Right lobe of liver (tissue), 6 donors: ENCODE data around the gene VAV2. TPM values are rescaled to one million over a fixed set of nuclear protein-coding genes. Genes with fewer than 3 reads are reported as not detected.

Experiments used
- ATAC-seq, 4 donors: fragments of 200-7000 bp; cut with Tn5 transposase; one replicate each; pipeline ENCODE4 v1.9.1; 2020; ENCODE audit warnings: mild to moderate bottlenecking in 4 of 4, moderate library complexity in 4 of 4
- DNase-seq, 3 donors: peaks; one replicate each; pipeline ENCODE4 v3.0.0-alpha.2; 2020
- H3K27ac ChIP-seq, 3 donors: fragments of 200-600 bp; one replicate each; pipeline ENCODE4 v1.8.0; 2022
- H3K27me3 ChIP-seq, 2 donors: fragments of 200-600 bp; one replicate each; pipeline ENCODE4 v1.8.0; 2022
- H3K36me3 ChIP-seq, 4 donors: fragments of 200-600 bp; sonication (generic) in 1 of 4; one replicate each; pipeline versions ENCODE4 v1.5.1 to v1.8.0; 2017 to 2022; ENCODE audit warnings: control low read depth in 1 of 4
- H3K4me1 ChIP-seq, 4 donors: fragments of 200-600 bp; sonication (generic) in 1 of 4; one replicate each; pipeline versions ENCODE4 v1.5.1 to v1.8.0; 2017 to 2022; ENCODE audit warnings: control low read depth in 1 of 4
- H3K4me3 ChIP-seq, 3 donors: fragments of 200-600 bp; one replicate each; pipeline ENCODE4 v1.8.0; 2022
- H3K9me3 ChIP-seq, 4 donors: fragments of 200-600 bp; sonication (generic) in 1 of 4; one replicate each; pipeline versions ENCODE4 v1.5.1 to v1.8.0; 2017 to 2022; ENCODE audit warnings: control low read depth in 1 of 4
- CTCF ChIP-seq, 4 donors: fragments of 200-600 bp in 3 of 4; fragments of 450-650 bp in 1 of 4; IDR thresholded peaks; one replicate each; pipeline versions ENCODE4 v1.5.1 to v1.8.0; 2016 to 2022; ENCODE audit warnings: antibody characterized with exemption in 4 of 4, mild to moderate bottlenecking in 2 of 4
- POLR2A ChIP-seq: fragments of 450-650 bp; IDR thresholded peaks from one replicate; pipeline ENCODE4 v1.6.1; 2017; ENCODE audit warnings: antibody characterized with exemption, mild to moderate bottlenecking
- whole genome bisulfite sequencing: methylation state at CpG from one replicate; pipeline ENCODE4 v1.1.6; 2018; ENCODE audit warnings: low coverage, low lambda C conversion rate; ENCODE audit not compliant: insufficient coverage; ENCODE audit errors: missing lambda C conversion rate; 5-methylcytosine and 5-hydroxymethylcytosine counted together
- intact Hi-C, 2 donors: fragments of 100-400 bp; cut with DNase I; formaldehyde crosslinking; loops; one replicate each; pipeline versions ENCODE4 v1.11.2 to v1.14.1; 2022
- total RNA-seq, 6 experiments: library from RNA; depleted of rRNA in 2 of 6; stranded (reverse); fragments of >200 nt in 2 of 6; fragmentation: NEBNext Ultra II Directional in 3 of 6; extraction: Animal tissue kit (Norgen Biotek cat#: 25700) in 3 of 6; gene quantifications; one replicate each; pipeline versions ENCODE4 v1.1.0 to v1.2.4, GENCODE V29; 2016 to 2023
- donor health status: DM: no; HTN: yes; CAD: no.
- donor health status: DM: no; HTN: no; CAD: no.
- donor health status: DM: no; HTN: no; CAD: no.
- donor health status: DM: no; HTN: yes; CAD: no.
- donor health status: DM: no; HTN: yes; CAD: no.

Gene VAV2
- total RNA-seq, 6 experiments from 2014 or later: 30.1 to 44.3 (median 34.9) TPM

DNA sequence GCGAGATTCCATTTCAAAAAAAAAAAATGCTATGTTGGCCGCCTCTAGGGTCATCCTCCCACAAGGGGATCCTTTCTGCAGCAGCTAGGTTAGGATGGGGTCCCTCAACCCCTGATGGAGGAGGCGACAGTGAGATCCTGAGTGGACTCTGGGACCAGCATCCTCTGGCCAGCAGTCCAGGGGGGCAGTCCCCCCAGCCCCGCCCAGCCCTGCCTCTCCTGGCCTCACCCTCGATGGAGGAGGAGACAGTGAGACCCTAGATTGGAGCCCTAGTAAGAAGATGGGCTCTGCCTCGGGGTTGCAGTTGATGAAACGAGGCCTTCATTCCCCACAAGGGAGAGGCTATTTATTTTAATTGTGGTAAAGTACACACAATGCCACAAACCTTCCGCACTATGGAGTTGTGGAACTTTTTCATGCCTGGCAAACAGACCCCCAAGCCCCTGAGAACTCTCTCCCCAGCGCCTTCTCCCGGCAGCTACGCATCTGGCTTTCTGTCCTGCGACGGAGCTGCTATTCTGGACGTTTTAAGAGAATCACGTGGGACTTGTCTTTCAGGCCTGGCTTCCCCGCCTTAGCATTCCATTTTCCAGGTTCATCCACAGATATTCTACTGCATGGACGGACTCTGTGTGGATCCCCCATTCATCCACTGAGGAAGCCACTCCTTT is 15.8 kb downstream of the VAV2 start:
- Histone ChIP-seq H3K27me3 (no peaks in the 10 kb centered on the region), H3K36me3 (no peaks in the 10 kb centered on the region), H3K4me1 (peaks cover 0 to 84% (median 42%) of the 10 kb centered on the region in 4 donors), H3K27ac (no peak overlapping the region), H3K9me3 (no peaks in the 10 kb centered on the region), H3K4me3 (no peak overlapping the region)
- ATAC-seq (no peak), DNase-seq (peak; percentile 4 to 30 (median 20))
- intact Hi-C loops: loop anchor here in 1 of 2 donors (10.0 kb wide), 1 partner anchor 92 kb away; no protein-coding TSS in a partner anchor
- TF ChIP-seq CTCF (IDR thresholded peaks at IDR 0.05): no peak
- TF ChIP-seq POLR2A: no peak
- WGBS: 94% methylated on average over 12 of the region's 17 CpGs

DNA sequence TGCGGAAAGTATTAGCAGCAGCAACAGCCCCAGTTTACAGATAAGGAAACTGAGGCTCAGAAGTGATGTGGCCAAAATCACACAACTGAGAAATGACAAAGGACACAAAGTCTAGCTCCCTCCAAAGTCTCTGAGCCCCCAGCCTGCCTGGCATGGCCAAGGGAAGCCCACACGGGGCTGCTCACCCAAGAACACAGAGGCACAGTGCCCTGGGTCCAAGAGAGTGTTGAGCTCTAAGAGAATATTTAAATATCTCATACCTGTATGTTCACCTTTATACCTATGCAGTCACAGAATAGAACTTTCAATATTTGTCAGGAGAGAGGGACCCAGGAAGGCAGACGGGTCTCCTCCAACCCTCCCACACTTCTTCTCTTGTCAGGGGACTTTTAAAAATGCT is 16.6 kb downstream of the VAV2 start:
- DNase-seq (peak in 2 of 3 donors; percentile 10 to 18), ATAC-seq (no peak)
- 74% methylated on average over 3 of the region's 3 CpGs for WGBS
- no peak overlapping the region for H3K4me3 ChIP-seq
- H3K36me3 ChIP-seq: no peaks in the 10 kb centered on the region
- H3K27me3 ChIP-seq: no peaks in the 10 kb centered on the region
- TF ChIP-seq CTCF (IDR thresholded peaks at IDR 0.05) (no peak), POLR2A (no peak)
- H3K27ac ChIP-seq: peak overlapping the region in 1 of 3 donors; percentile 84
- no peaks in the 10 kb centered on the region for H3K9me3 ChIP-seq
- peaks cover 0 to 79% (median 39%) of the 10 kb centered on the region in 4 donors for H3K4me1 ChIP-seq
- intact Hi-C loops: loop anchor here in 1 of 2 donors (10.0 kb wide), 1 partner anchor 91 kb away; no protein-coding TSS in a partner anchor

DNA sequence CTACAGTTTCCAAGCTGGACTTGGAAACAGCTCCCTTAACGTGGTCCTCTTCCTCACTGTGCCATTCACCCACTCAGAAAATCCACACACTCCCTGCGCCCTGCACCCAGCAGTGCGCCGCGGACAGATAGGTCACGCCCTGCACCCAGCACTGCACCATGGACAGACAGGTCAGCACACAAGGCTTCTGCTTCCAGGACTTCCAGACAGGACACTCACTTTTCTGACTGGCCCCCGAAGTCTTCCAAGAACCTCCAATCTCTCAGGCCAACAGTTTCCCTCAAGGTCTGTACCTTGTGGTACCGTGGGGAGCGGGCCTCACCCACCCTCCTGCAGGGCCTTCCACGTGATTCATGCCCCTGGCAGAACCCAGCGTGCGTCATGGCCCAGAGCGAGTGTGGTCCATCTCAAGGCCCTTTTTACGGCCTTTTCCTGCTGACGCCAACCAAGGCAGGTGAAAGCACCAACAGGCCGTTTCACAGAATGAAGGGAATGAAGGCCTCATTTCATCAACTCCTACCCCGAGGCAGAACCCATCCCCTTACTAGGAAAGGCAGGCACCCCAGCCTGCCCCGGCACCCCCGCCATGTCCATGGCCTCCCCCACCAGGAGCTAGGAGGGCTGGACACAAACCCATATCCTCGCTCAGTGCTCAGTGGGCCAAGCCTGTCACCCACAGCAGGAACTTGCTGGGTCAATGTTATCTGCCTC is 17.3 kb downstream of the VAV2 start:
- ATAC-seq (peak; percentile 12 to 44 (median 18)), DNase-seq (peak; percentile 53 to 68 (median 61))
- Histone ChIP-seq H3K4me1 (peaks cover 0 to 72% (median 36%) of the 10 kb centered on the region in 4 donors), H3K36me3 (no peaks in the 10 kb centered on the region), H3K27me3 (no peaks in the 10 kb centered on the region), H3K9me3 (no peaks in the 10 kb centered on the region), H3K4me3 (no peak overlapping the region), H3K27ac (peak overlapping the region; percentile 58 to 84 (median 69))
- no peak for TF ChIP-seq CTCF (IDR thresholded peaks at IDR 0.05)
- TF ChIP-seq POLR2A: no peak
- intact Hi-C loops: loop anchor here in 1 of 2 donors (10.0 kb wide), 1 partner anchor 90 kb away; no protein-coding TSS in a partner anchor
- WGBS: no CpG with 5 or more reads among the region's 20 CpGs

- 15% methylated on average over 2 of the region's 22 CpGs for WGBS
- TF ChIP-seq POLR2A: peak; percentile 52
- TF ChIP-seq CTCF (IDR thresholded peaks at IDR 0.05): no peak
- H3K27ac ChIP-seq: peak overlapping the region; percentile 58 to 84 (median 69)
- no peaks in the 10 kb centered on the region for H3K9me3 ChIP-seq
- H3K27me3 ChIP-seq: no peaks in the 10 kb centered on the region
- H3K4me3 ChIP-seq: no peak overlapping the region
- ATAC-seq (peak; percentile 72 to 77 (median 75)), DNase-seq (peak; percentile 86 to 93 (median 88))
- H3K36me3 ChIP-seq: no peaks in the 10 kb centered on the region
- intact Hi-C loops: loop anchor here in 1 of 2 donors (10.0 kb wide), 1 partner anchor 89 kb away; no protein-coding TSS in a partner anchor
- H3K4me1 ChIP-seq: peaks cover 0 to 64% (median 32%) of the 10 kb centered on the region in 4 donors
These were observed 18.1 kb downstream of the VAV2 start for GRCh38 chr9:133973791-133974630.
